Astrocyte (in vitro differentiated cells and primary cell): ENCODE measurements around the gene THEM5. TPM values are rescaled to one million over a fixed set of nuclear protein-coding genes. Genes with fewer than 3 reads are reported as not detected.

ENCODE experiments used
- DNase-seq: peaks from one replicate; pipeline ENCODE4 v3.0.0-alpha.2; 2010; ENCODE audit warnings: low read depth
- FAIRE-seq: peaks from 2 replicates; lab custom pipeline; 2011; peaks lifted over from hg19 to GRCh38; lab: Jason Lieb, UNC
- H2AFZ ChIP-seq: 2 replicates; pipeline ENCODE4 v1.6.0; 2012; ENCODE audit warnings: low read depth, low read length, inconsistent platforms
- H3K27ac ChIP-seq: 2 replicates; pipeline ENCODE4 v1.5.1; 2011; ENCODE audit warnings: low read depth, low read length, inconsistent platforms
- H3K27me3 ChIP-seq: 2 replicates; pipeline ENCODE4 v1.6.0; 2011; ENCODE audit warnings: low read length, inconsistent platforms; ENCODE audit not compliant: insufficient read depth
- H3K36me3 ChIP-seq: 2 replicates; pipeline ENCODE4 v1.5.1; 2011; ENCODE audit warnings: low read length, inconsistent platforms; ENCODE audit not compliant: insufficient read depth
- H3K4me1 ChIP-seq: 2 replicates; pipeline ENCODE4 v1.5.1; 2011; ENCODE audit warnings: low read length, inconsistent platforms; ENCODE audit not compliant: insufficient read depth
- H3K4me2 ChIP-seq: 2 replicates; pipeline ENCODE4 v1.6.0; 2012; ENCODE audit warnings: low read length, inconsistent platforms
- H3K4me3 ChIP-seq: 2 replicates; pipeline ENCODE4 v1.5.1; 2011; ENCODE audit warnings: low read depth, mild to moderate bottlenecking, low read length, inconsistent platforms; ENCODE audit not compliant: insufficient read depth
- H3K79me2 ChIP-seq: 2 replicates; pipeline ENCODE4 v1.6.0; 2012; ENCODE audit warnings: mild to moderate bottlenecking, low read length, inconsistent platforms; ENCODE audit not compliant: insufficient read depth
- H3K9ac ChIP-seq: 2 replicates; pipeline ENCODE4 v1.6.0; 2012; ENCODE audit warnings: mild to moderate bottlenecking, low read length, inconsistent platforms
- H3K9me3 ChIP-seq: 2 replicates; pipeline ENCODE4 v1.5.1; 2012; ENCODE audit warnings: low read depth, mild to moderate bottlenecking, low read length, inconsistent platforms; ENCODE audit not compliant: insufficient read depth
- H4K20me1 ChIP-seq: 2 replicates; pipeline ENCODE4 v1.6.0; 2012; ENCODE audit warnings: low read length, inconsistent platforms; ENCODE audit not compliant: insufficient read depth
- H3K27ac Mint-ChIP-seq: one replicate; pipeline ENCODE4 v1.8.0; 2021; ENCODE audit warnings: mild to moderate bottlenecking, mixed read lengths; ENCODE audit not compliant: unreplicated experiment
- H3K27me3 Mint-ChIP-seq: one replicate; pipeline ENCODE4 v1.8.0; 2021; ENCODE audit warnings: low read depth, mixed read lengths; ENCODE audit not compliant: unreplicated experiment
- H3K36me3 Mint-ChIP-seq: one replicate; pipeline ENCODE4 v1.8.0; 2021; ENCODE audit warnings: low read depth, mixed read lengths; ENCODE audit not compliant: unreplicated experiment
- H3K4me1 Mint-ChIP-seq: one replicate; pipeline ENCODE4 v1.8.0; 2021; ENCODE audit warnings: low read depth, mixed read lengths; ENCODE audit not compliant: unreplicated experiment
- H3K4me3 Mint-ChIP-seq: one replicate; pipeline ENCODE4 v1.8.0; 2021; ENCODE audit warnings: mild to moderate bottlenecking, moderate library complexity, mixed read lengths; ENCODE audit not compliant: unreplicated experiment
- H3K9me3 Mint-ChIP-seq: one replicate; pipeline ENCODE4 v1.8.0; 2021; ENCODE audit warnings: mild to moderate bottlenecking, mixed read lengths; ENCODE audit not compliant: unreplicated experiment
- EZH2 ChIP-seq: IDR thresholded peaks from 2 replicates; pipeline ENCODE4 v1.6.1; 2012; ENCODE audit warnings: mild to moderate bottlenecking, low read length, inconsistent platforms; ENCODE audit not compliant: insufficient read depth
- total RNA-seq: library from RNA; stranded (reverse); gene quantifications from 2 replicates; pipeline ENCODE4 v1.2.1, GENCODE V29; 2021
- TF ChIP-seq, protein P1 (sequence below): IDR thresholded peaks from 2 replicates; pipeline ENCODE4 v1.5.1; 2011; ENCODE audit warnings: low read depth, mild to moderate bottlenecking, inconsistent platforms, low read length, moderate library complexity; ENCODE audit not compliant: insufficient read depth

Gene THEM5
- total RNA-seq, 1 donor from 2014 or later = not detected

DNA sequence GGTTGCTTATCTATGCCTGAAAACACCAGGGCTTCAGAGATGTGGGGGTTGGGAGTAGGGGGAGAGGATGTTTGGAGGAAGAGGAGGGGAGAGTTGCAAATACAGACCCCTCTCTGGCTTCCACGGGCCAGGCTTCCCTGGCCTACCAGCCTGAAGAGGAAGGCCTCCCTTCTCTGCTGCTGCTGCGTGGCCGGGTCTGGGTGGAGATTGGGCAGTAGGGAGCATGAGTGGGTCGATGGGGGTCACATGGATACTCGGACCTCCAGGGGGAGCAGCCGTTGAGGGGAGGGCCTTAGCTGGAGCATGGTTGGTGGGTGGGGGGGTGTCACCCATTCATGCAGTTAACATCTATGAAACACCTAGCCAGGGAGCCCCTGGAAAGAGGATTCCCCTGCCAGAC lies 23.5 kb downstream of the THEM5 start:
- FAIRE-seq (no peak), DNase-seq (no peak)
- H4K20me1 ChIP-seq = no peaks in the 10 kb centered on the region
- no peak overlapping the region for H2AFZ ChIP-seq
- H3K27ac ChIP-seq = no peak overlapping the region
- no peaks in the 10 kb centered on the region for H3K4me1 ChIP-seq
- Mint-ChIP-seq H3K36me3 (no peaks in the 10 kb centered on the region), H3K4me1 (peaks cover 6% of the 10 kb centered on the region), H3K9me3 (peaks cover 2% of the 10 kb centered on the region), H3K4me3 (no peak overlapping the region), H3K27ac (no peak overlapping the region), H3K27me3 (peaks cover 43% of the 10 kb centered on the region)
- H3K9ac ChIP-seq = no peak overlapping the region
- no peak for TF ChIP-seq EZH2
- TF ChIP-seq, protein P1, sequence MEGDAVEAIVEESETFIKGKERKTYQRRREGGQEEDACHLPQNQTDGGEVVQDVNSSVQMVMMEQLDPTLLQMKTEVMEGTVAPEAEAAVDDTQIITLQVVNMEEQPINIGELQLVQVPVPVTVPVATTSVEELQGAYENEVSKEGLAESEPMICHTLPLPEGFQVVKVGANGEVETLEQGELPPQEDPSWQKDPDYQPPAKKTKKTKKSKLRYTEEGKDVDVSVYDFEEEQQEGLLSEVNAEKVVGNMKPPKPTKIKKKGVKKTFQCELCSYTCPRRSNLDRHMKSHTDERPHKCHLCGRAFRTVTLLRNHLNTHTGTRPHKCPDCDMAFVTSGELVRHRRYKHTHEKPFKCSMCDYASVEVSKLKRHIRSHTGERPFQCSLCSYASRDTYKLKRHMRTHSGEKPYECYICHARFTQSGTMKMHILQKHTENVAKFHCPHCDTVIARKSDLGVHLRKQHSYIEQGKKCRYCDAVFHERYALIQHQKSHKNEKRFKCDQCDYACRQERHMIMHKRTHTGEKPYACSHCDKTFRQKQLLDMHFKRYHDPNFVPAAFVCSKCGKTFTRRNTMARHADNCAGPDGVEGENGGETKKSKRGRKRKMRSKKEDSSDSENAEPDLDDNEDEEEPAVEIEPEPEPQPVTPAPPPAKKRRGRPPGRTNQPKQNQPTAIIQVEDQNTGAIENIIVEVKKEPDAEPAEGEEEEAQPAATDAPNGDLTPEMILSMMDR = no peak
- H3K9me3 ChIP-seq = no peaks in the 10 kb centered on the region
- no peak overlapping the region for H3K4me2 ChIP-seq
- H3K27me3 ChIP-seq = no peaks in the 10 kb centered on the region
- H3K4me3 ChIP-seq = no peak overlapping the region
- H3K36me3 ChIP-seq = no peaks in the 10 kb centered on the region
- H3K79me2 ChIP-seq = no peaks in the 10 kb centered on the region

DNA sequence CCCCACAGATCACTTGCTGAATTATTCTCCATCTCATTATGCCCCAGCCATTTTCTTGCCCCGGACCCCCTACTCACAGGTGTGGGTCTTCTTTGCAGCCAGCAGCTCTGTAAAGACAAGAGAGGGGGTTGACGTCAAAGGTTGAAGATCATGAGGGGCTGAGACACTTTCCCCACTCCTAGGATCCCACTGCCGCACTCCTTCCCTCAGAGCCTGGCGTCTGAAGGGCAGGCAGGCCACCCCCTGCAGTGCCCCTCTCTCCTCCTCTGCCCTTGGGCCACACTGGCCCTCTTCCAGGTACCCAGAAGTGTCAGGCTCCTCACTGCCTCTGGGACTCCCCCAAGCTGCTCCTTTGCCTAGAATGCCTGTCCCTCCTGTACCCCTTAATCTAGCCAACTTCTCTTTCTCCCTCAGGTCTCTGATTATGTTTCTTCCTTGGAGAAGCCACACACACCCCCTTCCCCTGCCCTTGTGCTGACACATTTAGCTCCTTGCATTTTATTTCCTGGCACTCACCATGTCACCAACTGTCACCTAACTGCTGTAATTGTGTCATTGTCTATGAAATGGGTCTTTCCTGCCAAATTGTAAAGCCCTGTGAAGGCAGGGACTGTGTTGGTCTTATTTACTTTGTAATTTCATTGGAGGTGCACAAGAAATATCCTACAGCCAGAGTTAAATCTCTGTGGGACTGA lies 24.0 kb downstream of the THEM5 start:
- Histone ChIP-seq H2AFZ (no peak overlapping the region), H3K36me3 (no peaks in the 10 kb centered on the region), H3K4me1 (no peaks in the 10 kb centered on the region), H3K9ac (no peak overlapping the region), H3K9me3 (no peaks in the 10 kb centered on the region), H3K27me3 (no peaks in the 10 kb centered on the region), H4K20me1 (no peaks in the 10 kb centered on the region), H3K79me2 (no peaks in the 10 kb centered on the region), H3K27ac (no peak overlapping the region), H3K4me2 (peak overlapping the region; percentile 59), H3K4me3 (no peak overlapping the region)
- H3K27me3 Mint-ChIP-seq = peaks cover 48% of the 10 kb centered on the region
- H3K4me3 Mint-ChIP-seq = no peak overlapping the region
- H3K27ac Mint-ChIP-seq = no peak overlapping the region
- H3K9me3 Mint-ChIP-seq = peaks cover 2% of the 10 kb centered on the region
- TF ChIP-seq EZH2 = no peak
- TF ChIP-seq, protein P1 = no peak
- H3K36me3 Mint-ChIP-seq = no peaks in the 10 kb centered on the region
- DNase-seq (no peak), FAIRE-seq (no peak)
- H3K4me1 Mint-ChIP-seq = peaks cover 6% of the 10 kb centered on the region

DNA sequence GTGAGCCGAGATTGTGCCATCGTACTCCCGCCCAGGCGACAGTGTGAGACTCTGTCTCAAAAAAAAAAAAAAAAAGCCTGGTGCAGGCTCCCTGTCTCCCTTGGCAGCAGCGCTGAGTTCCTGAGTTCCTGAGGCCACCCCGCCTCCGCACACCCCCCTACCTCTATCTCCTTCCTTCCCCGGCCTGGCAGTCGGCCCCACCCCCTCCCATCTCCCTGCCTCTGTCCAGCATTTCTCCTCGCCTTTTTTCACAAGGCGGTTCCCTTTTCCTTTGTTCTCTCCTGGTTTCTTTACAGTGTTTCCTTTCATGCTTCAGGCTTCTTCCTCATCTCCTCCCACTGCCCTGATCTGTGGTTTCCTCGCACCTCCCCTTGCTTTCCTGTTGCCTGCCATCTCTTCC lies 24.6 kb downstream of the THEM5 start:
- Histone ChIP-seq H3K9ac (no peak overlapping the region), H4K20me1 (no peaks in the 10 kb centered on the region), H3K27me3 (no peaks in the 10 kb centered on the region), H3K9me3 (no peaks in the 10 kb centered on the region), H3K36me3 (no peaks in the 10 kb centered on the region), H3K4me1 (no peaks in the 10 kb centered on the region), H2AFZ (no peak overlapping the region), H3K4me3 (no peak overlapping the region), H3K27ac (no peak overlapping the region), H3K4me2 (peak overlapping the region; percentile 59), H3K79me2 (no peaks in the 10 kb centered on the region)
- Mint-ChIP-seq H3K27ac (no peak overlapping the region), H3K9me3 (peaks cover 3% of the 10 kb centered on the region), H3K4me3 (no peak overlapping the region), H3K4me1 (peaks cover 6% of the 10 kb centered on the region), H3K27me3 (peaks cover 51% of the 10 kb centered on the region), H3K36me3 (no peaks in the 10 kb centered on the region)
- no peak for TF ChIP-seq EZH2
- TF ChIP-seq, protein P1 = no peak
- FAIRE-seq (no peak), DNase-seq (peak; percentile 19)
